Transverse colon (tissue), 4 donors: ENCODE measurements around the gene ABLIM2. TPM values are rescaled to one million over a fixed set of nuclear protein-coding genes. Genes with fewer than 3 reads are reported as not detected.

ENCODE experiments used
- DNase-seq: peaks from one replicate; pipeline ENCODE4 v3.0.0-alpha.2; 2019
- H3K27ac ChIP-seq, 4 donors: fragments of 200-600 bp; sonication (generic); 2 replicates each; pipeline ENCODE4 v1.5.1; 2016 to 2018; ENCODE audit warnings: inconsistent platforms in 4 of 4
- H3K27me3 ChIP-seq: fragments of 200-600 bp; sonication (generic); 2 replicates; pipeline ENCODE4 v1.5.1; 2017; ENCODE audit warnings: inconsistent platforms
- H3K36me3 ChIP-seq, 4 donors: fragments of 200-600 bp; sonication (generic); 2 replicates each; pipeline ENCODE4 v1.5.1; 2017 to 2019; ENCODE audit warnings: inconsistent platforms in 4 of 4
- H3K4me1 ChIP-seq, 4 donors: fragments of 200-600 bp; sonication (generic); 2 replicates each; pipeline ENCODE4 v1.5.1; 2017 to 2020; ENCODE audit warnings: inconsistent platforms in 4 of 4
- H3K4me3 ChIP-seq, 4 donors: fragments of 200-600 bp; sonication (generic); 1 replicate in 1 of 4; 2 replicates in 3 of 4; pipeline versions ENCODE4 v1.5.1 to v1.6.1; 2017 to 2019; ENCODE audit warnings: inconsistent platforms in 4 of 4
- H3K9me3 ChIP-seq, 2 donors: fragments of 200-600 bp; sonication (generic); 2 replicates each; pipeline ENCODE4 v1.5.1; 2017 to 2019; ENCODE audit warnings: inconsistent platforms in 2 of 2
- EP300 ChIP-seq: sonication (generic); formaldehyde crosslinking; IDR thresholded peaks from one replicate; pipeline ENCODE4 v1.6.1; 2017; ENCODE audit warnings: antibody characterized with exemption, low read depth
- POLR2A ChIP-seq: fragments of 450-650 bp; IDR thresholded peaks from one replicate; pipeline ENCODE4 v1.6.1; 2016; ENCODE audit warnings: antibody characterized with exemption, mild to moderate bottlenecking, moderate library complexity
- POLR2AphosphoS5 ChIP-seq, 3 donors: sonication (generic); formaldehyde crosslinking; IDR thresholded peaks; one replicate each; pipeline ENCODE4 v1.6.1; 2016; ENCODE audit warnings: antibody characterized with exemption in 3 of 3
- WGBS, 2 donors: methylation state at CpG; one replicate each; pipeline ENCODE4 v1.1.5; 2018; ENCODE audit warnings: low coverage in 1 of 2; 5-methylcytosine and 5-hydroxymethylcytosine counted together
- in situ Hi-C, 4 donors: fragments of 200-750 bp; cut with MboI; loops; one replicate each; pipeline versions ENCODE4 v1.15.0 to v1.15.1; 2017; ENCODE audit warnings: low sequenced_read_pairs in 3 of 4, low pct_ligation_motif_present in 1 of 4, low pct_unique_long_range_greater_than_20kb in 1 of 4
- intact Hi-C: fragments of 100-400 bp; cut with DNase I; formaldehyde crosslinking; loops from one replicate; pipeline ENCODE4 v1.15.1; 2023; ENCODE audit warnings: low total_unique reads
- total RNA-seq, 4 donors: library from RNA; depleted of rRNA; stranded (reverse); fragments of >200 nt; gene quantifications; one replicate each; pipeline ENCODE4 v1.1.0, GENCODE V29; 2016
- TF ChIP-seq, protein P1 (sequence below), 5 experiments: fragments of 200-600 bp in 3 of 5; fragments of 450-650 bp in 2 of 5; sonication (generic) in 3 of 5; IDR thresholded peaks; 1 replicate in 2 of 5; 2 replicates in 3 of 5; pipeline ENCODE4 v1.5.1; 2016 to 2017; ENCODE audit warnings: antibody characterized with exemption in 5 of 5, inconsistent platforms in 3 of 5, mild to moderate bottlenecking in 2 of 5, moderate library complexity in 1 of 5

ABLIM2 gene
- total RNA-seq, 4 donors from 2014 or later: 3.2 to 58.4 (median 14.2) TPM

DNA sequence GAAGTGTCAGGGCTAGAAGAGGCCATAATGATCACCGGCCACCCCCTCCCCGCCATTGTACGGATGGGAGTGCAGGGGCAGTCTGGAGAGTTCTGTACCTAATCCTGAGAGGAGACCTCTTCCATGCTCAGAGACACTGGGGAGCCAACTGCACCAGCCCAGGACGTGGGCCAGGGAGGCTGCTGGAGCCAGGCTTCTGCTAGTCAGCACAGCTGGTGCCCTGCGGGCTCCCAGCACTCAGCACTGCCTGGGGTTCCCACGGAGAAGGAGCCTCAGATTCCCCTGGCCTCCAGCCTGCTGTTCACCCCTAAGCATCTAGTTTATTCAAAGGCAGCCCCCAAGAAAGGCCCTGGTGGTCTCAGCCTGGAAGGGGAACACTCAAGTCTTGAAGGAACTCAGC, 28.8 kb downstream of the ABLIM2 start:
- no peaks in the 10 kb centered on the region for H3K27me3 ChIP-seq
- intact Hi-C loops: no loop called here
- no peak overlapping the region for H3K4me3 ChIP-seq
- TF ChIP-seq POLR2A (no peak), EP300 (no peak), POLR2AphosphoS5 (IDR thresholded peaks at IDR 0.05) (no peak)
- TF ChIP-seq, protein P1, sequence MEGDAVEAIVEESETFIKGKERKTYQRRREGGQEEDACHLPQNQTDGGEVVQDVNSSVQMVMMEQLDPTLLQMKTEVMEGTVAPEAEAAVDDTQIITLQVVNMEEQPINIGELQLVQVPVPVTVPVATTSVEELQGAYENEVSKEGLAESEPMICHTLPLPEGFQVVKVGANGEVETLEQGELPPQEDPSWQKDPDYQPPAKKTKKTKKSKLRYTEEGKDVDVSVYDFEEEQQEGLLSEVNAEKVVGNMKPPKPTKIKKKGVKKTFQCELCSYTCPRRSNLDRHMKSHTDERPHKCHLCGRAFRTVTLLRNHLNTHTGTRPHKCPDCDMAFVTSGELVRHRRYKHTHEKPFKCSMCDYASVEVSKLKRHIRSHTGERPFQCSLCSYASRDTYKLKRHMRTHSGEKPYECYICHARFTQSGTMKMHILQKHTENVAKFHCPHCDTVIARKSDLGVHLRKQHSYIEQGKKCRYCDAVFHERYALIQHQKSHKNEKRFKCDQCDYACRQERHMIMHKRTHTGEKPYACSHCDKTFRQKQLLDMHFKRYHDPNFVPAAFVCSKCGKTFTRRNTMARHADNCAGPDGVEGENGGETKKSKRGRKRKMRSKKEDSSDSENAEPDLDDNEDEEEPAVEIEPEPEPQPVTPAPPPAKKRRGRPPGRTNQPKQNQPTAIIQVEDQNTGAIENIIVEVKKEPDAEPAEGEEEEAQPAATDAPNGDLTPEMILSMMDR (IDR thresholded peaks at IDR 0.05): no peak
- H3K4me1 ChIP-seq: no peaks in the 10 kb centered on the region
- H3K9me3 ChIP-seq: no peaks in the 10 kb centered on the region
- in situ Hi-C loops: no loop called here
- no peak overlapping the region for H3K27ac ChIP-seq
- WGBS, 2 donors: 95% methylated on average over 4 of the region's 6 CpGs; no CpG with 5 or more reads in 1 of the 2 donors
- no peak for DNase-seq
- no peaks in the 10 kb centered on the region for H3K36me3 ChIP-seq

- H3K4me1 ChIP-seq: no peaks in the 10 kb centered on the region
- WGBS, 2 donors: 92% methylated on average over 11 of the region's 11 CpGs
- H3K36me3 ChIP-seq: no peaks in the 10 kb centered on the region
- TF ChIP-seq POLR2AphosphoS5 (IDR thresholded peaks at IDR 0.05): no peak
- TF ChIP-seq POLR2A: no peak
- TF ChIP-seq, protein P1 (IDR thresholded peaks at IDR 0.05): no peak
- TF ChIP-seq EP300: no peak
- H3K9me3 ChIP-seq: no peaks in the 10 kb centered on the region
- no peaks in the 10 kb centered on the region for H3K27me3 ChIP-seq
- no peak for DNase-seq
- no peak overlapping the region for H3K4me3 ChIP-seq
- no peak overlapping the region for H3K27ac ChIP-seq
- in situ Hi-C loops (no loop called here), intact Hi-C loops (no loop called here)
Measured at GRCh38 chr4:8129136-8129535, 29.5 kb downstream of the ABLIM2 start.

- TF ChIP-seq, protein P1 (IDR thresholded peaks at IDR 0.05): no peak
- no peak for TF ChIP-seq POLR2A
- TF ChIP-seq EP300: no peak
- Histone ChIP-seq H3K4me3 (no peak overlapping the region), H3K9me3 (no peaks in the 10 kb centered on the region), H3K36me3 (no peaks in the 10 kb centered on the region), H3K4me1 (no peaks in the 10 kb centered on the region), H3K27me3 (no peaks in the 10 kb centered on the region), H3K27ac (no peak overlapping the region)
- 91 to 92% methylated on average over 7 to 19 of the region's 19 CpGs for WGBS, 2 donors
- in situ Hi-C loops (no loop called here), intact Hi-C loops (no loop called here)
- no peak for DNase-seq
Measured at GRCh38 chr4:8128100-8128856, 30.3 kb downstream of the ABLIM2 start.

- intact Hi-C loops (no loop called here), in situ Hi-C loops (no loop called here)
- 81 to 88% methylated on average over 4 to 27 of the region's 29 CpGs for WGBS, 2 donors
- Histone ChIP-seq H3K4me1 (no peaks in the 10 kb centered on the region), H3K27me3 (no peaks in the 10 kb centered on the region), H3K27ac (no peak overlapping the region), H3K9me3 (no peaks in the 10 kb centered on the region), H3K4me3 (no peak overlapping the region), H3K36me3 (no peaks in the 10 kb centered on the region)
- TF ChIP-seq, protein P1 (IDR thresholded peaks at IDR 0.05): no peak
- no peak for TF ChIP-seq POLR2A
- TF ChIP-seq EP300: no peak
- TF ChIP-seq POLR2AphosphoS5 (IDR thresholded peaks at IDR 0.05): no peak
- no peak for DNase-seq
Measured at GRCh38 chr4:8127051-8127826, 31.4 kb downstream of the ABLIM2 start.
